Ureter (tissue), 1 donor: ENCODE measurements around the gene ATP1A1. TPM values are rescaled to one million over a fixed set of nuclear protein-coding genes. Genes with fewer than 3 reads are reported as not detected.

Experiments
- DNase-seq: peaks from one replicate; pipeline ENCODE4 v3.0.0-alpha.2; 2020; ENCODE audit warnings: low spot score
- total RNA-seq: library from RNA; stranded (reverse); gene quantifications from one replicate; pipeline ENCODE4 v1.2.4, GENCODE V29; 2023
- donor health status: DM: yes; HTN: yes; CAD: no.

ATP1A1 gene
- total RNA-seq, 1 donor from 2014 or later, result 322 TPM

GRCh38 chr1:116345011-116345410, 28.0 kb upstream of the ATP1A1 start:
- no peak for DNase-seq

GRCh38 chr1:116345843-116346242, 27.2 kb upstream of the ATP1A1 start:
- DNase-seq, result no peak

GRCh38 chr1:116346943-116347673, 25.9 kb upstream of the ATP1A1 start:
- no peak for DNase-seq

GRCh38 chr1:116347696-116348095, 25.3 kb upstream of the ATP1A1 start:
- DNase-seq, result no peak

- no peak for DNase-seq
These were observed 22.9 kb upstream of the ATP1A1 start for GRCh38 chr1:116350097-116350645.

- no peak for DNase-seq
These were observed 21.1 kb upstream of the ATP1A1 start for GRCh38 chr1:116351914-116352313.

- DNase-seq, result no peak
These were observed 20.7 kb upstream of the ATP1A1 start for GRCh38 chr1:116352349-116352813.

- no peak for DNase-seq
These were observed 19.9 kb upstream of the ATP1A1 start for GRCh38 chr1:116353155-116353554.

GRCh38 chr1:116356067-116356466, 17.0 kb upstream of the ATP1A1 start:
- no peak for DNase-seq

- DNase-seq, result no peak
These were observed 16.4 kb upstream of the ATP1A1 start for GRCh38 chr1:116356673-116357072.

- DNase-seq, result no peak
These were observed 15.6 kb upstream of the ATP1A1 start for GRCh38 chr1:116357487-116357886.

- no peak for DNase-seq
These were observed 13.8 kb upstream of the ATP1A1 start for GRCh38 chr1:116359060-116359830.

- DNase-seq, result no peak
These were observed 13.2 kb upstream of the ATP1A1 start for GRCh38 chr1:116359871-116360270.

GRCh38 chr1:116360429-116361173, 12.4 kb upstream of the ATP1A1 start:
- no peak for DNase-seq

GRCh38 chr1:116361648-116362047, 11.4 kb upstream of the ATP1A1 start:
- DNase-seq, result no peak

- DNase-seq, result no peak
These were observed 11.0 kb upstream of the ATP1A1 start for GRCh38 chr1:116362050-116362449.

GRCh38 chr1:116365353-116365780, 7.7 kb upstream of the ATP1A1 start:
- no peak for DNase-seq

GRCh38 chr1:116365857-116366256, 7.2 kb upstream of the ATP1A1 start:
- no peak for DNase-seq

- no peak for DNase-seq
These were observed 5.6 kb upstream of the ATP1A1 start for GRCh38 chr1:116367256-116367945.

GRCh38 chr1:116368241-116368640, 4.8 kb upstream of the ATP1A1 start:
- DNase-seq, result no peak

GRCh38 chr1:116370181-116370580, 2.9 kb upstream of the ATP1A1 start:
- DNase-seq, result no peak
